Non-pigmented ciliary epithelial cell (primary cell): ENCODE results near the gene SLC49A4.
"Not testable (repeated sequence)": the region's sequence is repeated elsewhere in the genome, so short reads cannot be mapped to it uniquely, and the experiment has no call there.

Source experiments
- DNase-seq: peaks from one replicate; pipeline ENCODE4 v3.0.0-alpha.2; 2010; ENCODE audit warnings: low read depth

SLC49A4 gene

GRCh38 chr3:122794779-122795673 lies at the start of gene SLC49A4:
TSS of gene SLC49A4 (plus strand) at chr3:122795069. CDS start at chr3:122795193, 124 bp downstream.
- no peak for DNase-seq

- peak; percentile 60 for DNase-seq
Observed at GRCh38 chr3:122745369-122746021, 49.4 kb upstream of the SLC49A4 start.

- DNase-seq: not testable (repeated sequence)
Observed at GRCh38 chr3:122747295-122747694, 47.6 kb upstream of the SLC49A4 start.

- DNase-seq: no peak
Observed at GRCh38 chr3:122748347-122748746, 46.5 kb upstream of the SLC49A4 start.

- peak; percentile 10 for DNase-seq
Observed at GRCh38 chr3:122754929-122755328, 39.9 kb upstream of the SLC49A4 start.

GRCh38 chr3:122755491-122755890 lies 39.4 kb upstream of the SLC49A4 start:
- DNase-seq: no peak

GRCh38 chr3:122758877-122759560 lies 35.9 kb upstream of the SLC49A4 start:
- no peak for DNase-seq

- DNase-seq: peak; percentile 15
Observed at GRCh38 chr3:122760453-122761271, 34.2 kb upstream of the SLC49A4 start.

GRCh38 chr3:122766430-122766829 lies 28.4 kb upstream of the SLC49A4 start:
- DNase-seq: no peak

GRCh38 chr3:122767540-122768372 lies 27.1 kb upstream of the SLC49A4 start:
- no peak for DNase-seq

GRCh38 chr3:122770521-122771202 lies 24.2 kb upstream of the SLC49A4 start:
- DNase-seq: no peak

GRCh38 chr3:122772827-122773226 lies 22.0 kb upstream of the SLC49A4 start:
- DNase-seq: no peak

GRCh38 chr3:122773944-122774509 lies 20.8 kb upstream of the SLC49A4 start:
- DNase-seq: no peak

- peak; percentile 50 for DNase-seq
Observed at GRCh38 chr3:122774564-122774963, 20.3 kb upstream of the SLC49A4 start.

- DNase-seq: no peak
Observed at GRCh38 chr3:122776675-122777468, 18.0 kb upstream of the SLC49A4 start.

GRCh38 chr3:122777563-122777962 lies 17.3 kb upstream of the SLC49A4 start:
- DNase-seq: no peak

GRCh38 chr3:122782804-122783203 lies 12.1 kb upstream of the SLC49A4 start:
- DNase-seq: no peak

GRCh38 chr3:122784436-122784835 lies 10.4 kb upstream of the SLC49A4 start:
- DNase-seq: no peak

- DNase-seq: no peak
Observed at GRCh38 chr3:122785231-122785630, 9.6 kb upstream of the SLC49A4 start.
